ENCODE data around the gene NBAS. TPM values are rescaled to one million over a fixed set of nuclear protein-coding genes. Genes with fewer than 3 reads are reported as not detected.

The NBAS gene
- total and polyA plus RNA-seq, 9 donors = 25.8 to 48.9 (median 43.4) TPM

- Histone ChIP-seq H3K4me1 (ENCODE audit: insufficient read depth) (no peaks in the 10 kb centered on the region), H3K27me3 (no peaks in the 10 kb centered on the region), H3K4me3 (no peak overlapping the region), H3K27ac (no peak overlapping the region), H3K9me3 (no peaks in the 10 kb centered on the region), H3K36me3 (no peaks in the 10 kb centered on the region)
- DNase-seq = no peak
- WGBS, 3 donors = 92 to 96% (median 95%) methylated on average over 2 of the region's 2 CpGs
- intact Hi-C loops (cut with DNase I) = no loop called here
- TF ChIP-seq EP300 (IDR thresholded peaks at IDR 0.05) (no peak), CTCF (IDR thresholded peaks at IDR 0.05) (no peak), POLR2A (IDR thresholded peaks at IDR 0.05) (no peak)
Measured at GRCh38 chr2:15303874-15304273, 257.3 kb downstream of the NBAS start.

GRCh38 chr2:15302154-15302553 lies 259.0 kb downstream of the NBAS start:
- intact Hi-C loops (cut with DNase I) = no loop called here
- H3K27ac ChIP-seq = no peak overlapping the region
- no peaks in the 10 kb centered on the region for H3K4me1 ChIP-seq (ENCODE audit: insufficient read depth)
- no peaks in the 10 kb centered on the region for H3K27me3 ChIP-seq
- TF ChIP-seq EP300 (IDR thresholded peaks at IDR 0.05) = no peak
- no peak for TF ChIP-seq POLR2A (IDR thresholded peaks at IDR 0.05)
- no peak for TF ChIP-seq CTCF (IDR thresholded peaks at IDR 0.05)
- H3K4me3 ChIP-seq = no peak overlapping the region
- no peak for DNase-seq
- WGBS, 3 donors = 71 to 83% (median 82%) methylated on average over 3 of the region's 3 CpGs
- H3K36me3 ChIP-seq = no peaks in the 10 kb centered on the region
- H3K9me3 ChIP-seq = no peaks in the 10 kb centered on the region

- TF ChIP-seq CTCF (IDR thresholded peaks at IDR 0.05) = no peak
- no peak for TF ChIP-seq POLR2A (IDR thresholded peaks at IDR 0.05)
- no peak for TF ChIP-seq EP300 (IDR thresholded peaks at IDR 0.05)
- H3K36me3 ChIP-seq = no peaks in the 10 kb centered on the region
- H3K9me3 ChIP-seq = no peaks in the 10 kb centered on the region
- H3K4me1 ChIP-seq (ENCODE audit: insufficient read depth) = no peaks in the 10 kb centered on the region
- intact Hi-C loops (cut with DNase I) = no loop called here
- no peaks in the 10 kb centered on the region for H3K27me3 ChIP-seq
- no peak for DNase-seq
- H3K4me3 ChIP-seq = no peak overlapping the region
- no peak overlapping the region for H3K27ac ChIP-seq
- WGBS, 3 donors = 81 to 93% (median 88%) methylated on average over 11 of the region's 11 CpGs
Measured at GRCh38 chr2:15300624-15301573, 260.2 kb downstream of the NBAS start.

GRCh38 chr2:15299904-15300520 lies 261.1 kb downstream of the NBAS start:
- Histone ChIP-seq H3K27ac (no peak overlapping the region), H3K27me3 (no peaks in the 10 kb centered on the region), H3K4me3 (no peak overlapping the region), H3K4me1 (ENCODE audit: insufficient read depth) (no peaks in the 10 kb centered on the region), H3K9me3 (no peaks in the 10 kb centered on the region), H3K36me3 (no peaks in the 10 kb centered on the region)
- DNase-seq = no peak
- WGBS, 3 donors = 86 to 92% (median 87%) methylated on average over 4 of the region's 4 CpGs
- TF ChIP-seq CTCF (IDR thresholded peaks at IDR 0.05) (no peak), EP300 (IDR thresholded peaks at IDR 0.05) (no peak), POLR2A (IDR thresholded peaks at IDR 0.05) (no peak)
- intact Hi-C loops (cut with DNase I) = no loop called here

All from ovary (tissue), 9 donors.